Hepatocyte (in vitro differentiated cells): Measurements from ENCODE around the gene FERMT3.

Experiments used
- EZH2 ChIP-seq: fragments of 200-600 bp; sonication (generic); IDR thresholded peaks from 2 replicates; pipeline ENCODE4 v1.6.1; 2016; ENCODE audit warnings: antibody characterized with exemption, mild to moderate bottlenecking, borderline replicate concordance
- TF ChIP-seq, protein P1 (sequence below): fragments of 200-600 bp; sonication (generic); IDR thresholded peaks from 2 replicates; pipeline ENCODE4 v1.5.1; 2016; ENCODE audit warnings: antibody characterized with exemption, mild to moderate bottlenecking; ENCODE audit not compliant: poor library complexity

DNA sequence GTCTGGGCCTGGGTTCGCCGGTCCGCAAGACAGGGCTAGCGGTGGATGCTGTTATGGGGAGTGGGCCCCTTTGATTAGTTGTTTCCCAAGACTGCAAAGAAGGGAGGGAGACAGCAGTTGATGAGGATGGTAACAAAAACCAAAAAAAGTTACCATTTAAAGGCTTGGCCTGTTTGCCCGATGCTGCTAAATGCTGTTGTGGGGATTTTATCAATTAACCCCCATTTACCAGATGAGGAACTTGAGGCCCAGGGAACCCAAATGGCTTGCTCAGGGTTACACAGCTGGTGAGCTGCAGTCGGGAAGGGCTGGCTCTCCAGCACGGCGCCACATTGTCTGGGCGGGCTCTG lies 16.1 kb downstream of the FERMT3 start:
- TF ChIP-seq, protein P1, sequence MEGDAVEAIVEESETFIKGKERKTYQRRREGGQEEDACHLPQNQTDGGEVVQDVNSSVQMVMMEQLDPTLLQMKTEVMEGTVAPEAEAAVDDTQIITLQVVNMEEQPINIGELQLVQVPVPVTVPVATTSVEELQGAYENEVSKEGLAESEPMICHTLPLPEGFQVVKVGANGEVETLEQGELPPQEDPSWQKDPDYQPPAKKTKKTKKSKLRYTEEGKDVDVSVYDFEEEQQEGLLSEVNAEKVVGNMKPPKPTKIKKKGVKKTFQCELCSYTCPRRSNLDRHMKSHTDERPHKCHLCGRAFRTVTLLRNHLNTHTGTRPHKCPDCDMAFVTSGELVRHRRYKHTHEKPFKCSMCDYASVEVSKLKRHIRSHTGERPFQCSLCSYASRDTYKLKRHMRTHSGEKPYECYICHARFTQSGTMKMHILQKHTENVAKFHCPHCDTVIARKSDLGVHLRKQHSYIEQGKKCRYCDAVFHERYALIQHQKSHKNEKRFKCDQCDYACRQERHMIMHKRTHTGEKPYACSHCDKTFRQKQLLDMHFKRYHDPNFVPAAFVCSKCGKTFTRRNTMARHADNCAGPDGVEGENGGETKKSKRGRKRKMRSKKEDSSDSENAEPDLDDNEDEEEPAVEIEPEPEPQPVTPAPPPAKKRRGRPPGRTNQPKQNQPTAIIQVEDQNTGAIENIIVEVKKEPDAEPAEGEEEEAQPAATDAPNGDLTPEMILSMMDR, result no peak
- no peak for TF ChIP-seq EZH2
